PFSK-1 (cell line): Measurements from ENCODE around the gene TXNDC9. TPM values are rescaled to one million over a fixed set of nuclear protein-coding genes. Genes with fewer than 3 reads are reported as not detected.

Source experiments
- FOXP2 ChIP-seq: optimal IDR thresholded peaks from 2 replicates; pipeline ENCODE3; 2011; ENCODE audit warnings: borderline replicate concordance, control low read depth, inconsistent platforms; ENCODE audit not compliant: insufficient read depth; ENCODE audit errors: extremely low read length, extremely low read depth
- POLR2AphosphoS5 ChIP-seq: IDR thresholded peaks from 2 replicates; pipeline ENCODE4 v1.6.1; 2012; ENCODE audit warnings: low read depth, mild to moderate bottlenecking, control low read depth, low read length, moderate library complexity
- REST ChIP-seq, 2 experiments: IDR thresholded peaks; 2 replicates each; pipeline versions ENCODE4 v1.6.1 to v1.8.0; 2011 to 2012; ENCODE audit warnings: low read depth in 2 of 2, low read length in 2 of 2, control low read depth in 1 of 2, inconsistent platforms in 1 of 2, mild to moderate bottlenecking in 1 of 2, moderate library complexity in 1 of 2; ENCODE audit not compliant: insufficient read depth in 1 of 2
- SIN3A ChIP-seq: IDR thresholded peaks from 2 replicates; pipeline ENCODE4 v1.6.1; 2012; ENCODE audit warnings: mild to moderate bottlenecking, low read length, moderate library complexity, borderline replicate concordance; ENCODE audit not compliant: insufficient read depth
- TAF1 ChIP-seq: IDR thresholded peaks from 2 replicates; pipeline ENCODE4 v1.6.1; 2012; ENCODE audit warnings: low read length, control low read depth, borderline replicate concordance; ENCODE audit not compliant: insufficient read depth
- polyA plus RNA-seq: library from polyadenylated mRNA; unstranded; fragments of >200 nt; gene quantifications from one replicate; pipeline ENCODE4 v1.2.1, GENCODE V29; 2012; ENCODE audit warnings: low read depth, missing spikeins; ENCODE audit not compliant: insufficient read length

The TXNDC9 gene
- polyA plus RNA-seq: 26.3 TPM

GRCh38 chr2:99335911-99336803, at the start of gene TXNDC9:
TXNDC9 (minus strand) TSS chr2:99336333; CDS start chr2:99333210, 3,123 bp downstream.
- peak; percentile 97 for TF ChIP-seq POLR2AphosphoS5
- peak; percentile 67; the same call in 1 of the 2 replicates for TF ChIP-seq TAF1
- TF ChIP-seq SIN3A: 0 out of 2 replicates have a peak, but pooled peaks have one; percentile 29
- 0 out of 4 replicates have a peak, but pooled peaks of 1 of the 2 experiments have one; percentile 11 for TF ChIP-seq REST (IDR thresholded peaks at IDR 0.05; ENCODE audit: insufficient read depth in 1 of 2, low read depth in 2 of 2, low read length in 2 of 2)
- TF ChIP-seq FOXP2: peak; percentile 90

GRCh38 chr2:99382143-99382542, 46.0 kb upstream of the TXNDC9 start:
- no peak for TF ChIP-seq POLR2AphosphoS5
- TF ChIP-seq FOXP2: no peak
- TF ChIP-seq SIN3A: no peak
- TF ChIP-seq TAF1: no peak
- TF ChIP-seq REST (IDR thresholded peaks at IDR 0.05; ENCODE audit: insufficient read depth in 1 of 2, low read depth in 2 of 2, low read length in 2 of 2): no peak

- no peak for TF ChIP-seq POLR2AphosphoS5
- no peak for TF ChIP-seq TAF1
- no peak for TF ChIP-seq SIN3A
- no peak for TF ChIP-seq REST (IDR thresholded peaks at IDR 0.05; ENCODE audit: insufficient read depth in 1 of 2, low read depth in 2 of 2, low read length in 2 of 2)
- no peak for TF ChIP-seq FOXP2
These were observed 44.4 kb upstream of the TXNDC9 start for GRCh38 chr2:99380376-99381010.

GRCh38 chr2:99377879-99378278, 41.7 kb upstream of the TXNDC9 start:
- no peak for TF ChIP-seq TAF1
- TF ChIP-seq REST (IDR thresholded peaks at IDR 0.05; ENCODE audit: insufficient read depth in 1 of 2, low read depth in 2 of 2, low read length in 2 of 2): no peak
- TF ChIP-seq FOXP2: no peak
- TF ChIP-seq POLR2AphosphoS5: no peak
- TF ChIP-seq SIN3A: no peak
